GM21515 (cell line): Measurements from ENCODE around the gene RTKN.
A peak's percentile ranks its signal among the peaks of the same experiment; 100 is the strongest.

Source experiments
- ATAC-seq: cut with Tn5 transposase; IDR thresholded peaks from one replicate; pipeline ENCODE4 v1.9.1; 2021; ENCODE audit not compliant: unreplicated experiment

The RTKN gene

DNA sequence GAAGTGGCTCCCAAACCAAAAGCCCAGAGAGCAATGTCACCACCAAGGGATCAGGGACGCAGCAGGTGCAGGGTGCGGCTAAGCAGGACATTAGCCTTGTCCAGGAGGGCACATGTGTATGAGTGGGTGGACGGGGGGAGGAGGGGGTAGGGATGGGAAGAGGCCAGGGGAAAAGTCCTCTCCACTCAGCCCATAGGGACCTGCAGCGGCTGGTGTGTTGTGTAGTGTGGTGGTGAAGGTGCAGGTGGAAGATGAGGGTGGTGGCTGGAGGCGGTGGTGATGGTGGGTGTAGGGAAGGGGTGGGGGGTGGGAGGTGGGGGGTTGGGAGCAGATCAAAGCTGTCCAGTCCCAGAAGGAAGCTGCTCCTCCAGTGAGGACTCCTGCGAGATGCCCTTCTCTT is 24.0 kb downstream of the RTKN start:
- no peak for ATAC-seq

DNA sequence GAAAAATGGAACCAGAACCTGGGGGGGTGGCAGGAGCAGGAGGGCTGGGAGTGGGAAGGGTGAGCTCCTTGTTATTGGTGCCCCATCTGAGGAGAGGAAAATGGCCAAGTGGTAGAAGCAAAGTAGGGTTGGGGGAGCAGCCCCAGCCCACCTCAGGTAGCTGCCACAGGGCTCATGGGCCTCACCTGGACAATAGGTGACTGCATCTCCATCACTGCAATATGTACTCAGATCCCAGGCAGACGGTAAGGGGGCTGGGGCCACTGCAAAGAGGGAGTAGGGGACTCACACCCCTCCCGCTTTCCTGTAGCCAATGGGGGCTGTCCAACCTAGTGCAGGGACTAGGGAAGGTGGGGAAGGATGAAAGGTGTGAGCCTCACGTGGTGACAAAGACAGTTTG is 24.5 kb downstream of the RTKN start:
- no peak for ATAC-seq

DNA sequence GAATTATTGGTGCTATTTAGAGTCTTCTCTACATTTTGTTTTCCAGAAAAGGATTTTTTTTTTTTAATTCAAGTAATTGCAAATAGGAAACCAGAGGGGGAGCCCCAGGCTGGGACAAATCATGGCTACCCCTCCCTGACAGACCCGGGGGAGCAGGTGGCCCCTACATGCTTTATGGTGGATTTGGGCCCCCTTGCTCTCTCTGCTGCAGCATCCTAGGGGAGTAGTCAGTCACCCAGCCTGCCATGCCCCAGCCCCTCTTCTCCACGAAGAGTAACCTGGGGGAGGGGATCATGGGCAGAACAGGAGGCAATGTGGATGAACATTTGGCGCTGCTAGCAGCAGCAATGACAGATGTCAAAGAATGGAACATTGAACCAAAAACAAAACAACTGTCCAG is 25.0 kb downstream of the RTKN start:
- no peak for ATAC-seq

DNA sequence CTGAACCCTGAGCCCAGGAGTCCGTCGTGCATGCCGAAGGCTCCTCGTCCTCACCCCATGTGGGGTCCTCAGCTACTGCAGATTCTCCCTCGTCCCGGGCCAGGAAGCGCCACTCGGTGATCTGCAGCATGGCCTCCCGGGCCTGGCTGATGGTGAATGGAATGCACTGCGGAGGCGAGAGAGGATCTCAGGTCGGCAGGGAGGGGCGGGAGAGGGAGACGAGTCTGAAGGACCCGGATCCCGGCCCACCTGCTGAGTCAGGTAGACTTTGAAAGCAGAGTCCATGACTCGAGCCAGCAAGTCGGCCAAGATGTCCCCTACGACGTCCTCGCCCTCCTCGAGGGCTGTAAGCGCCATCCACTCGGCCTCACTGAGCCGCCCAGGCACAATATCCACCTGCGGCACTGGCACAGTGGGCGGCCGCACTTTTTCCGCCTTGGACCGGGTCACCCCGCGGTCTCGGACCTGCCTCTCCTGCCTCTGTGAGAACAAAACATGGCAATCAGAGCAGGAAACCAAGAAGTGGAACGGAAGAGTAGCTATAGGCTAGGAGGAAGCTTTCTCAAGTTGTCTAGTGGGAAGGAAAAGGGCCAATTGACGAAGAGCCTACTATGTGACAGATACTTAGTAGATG is 25.9 kb downstream of the RTKN start:
- no peak for ATAC-seq

DNA sequence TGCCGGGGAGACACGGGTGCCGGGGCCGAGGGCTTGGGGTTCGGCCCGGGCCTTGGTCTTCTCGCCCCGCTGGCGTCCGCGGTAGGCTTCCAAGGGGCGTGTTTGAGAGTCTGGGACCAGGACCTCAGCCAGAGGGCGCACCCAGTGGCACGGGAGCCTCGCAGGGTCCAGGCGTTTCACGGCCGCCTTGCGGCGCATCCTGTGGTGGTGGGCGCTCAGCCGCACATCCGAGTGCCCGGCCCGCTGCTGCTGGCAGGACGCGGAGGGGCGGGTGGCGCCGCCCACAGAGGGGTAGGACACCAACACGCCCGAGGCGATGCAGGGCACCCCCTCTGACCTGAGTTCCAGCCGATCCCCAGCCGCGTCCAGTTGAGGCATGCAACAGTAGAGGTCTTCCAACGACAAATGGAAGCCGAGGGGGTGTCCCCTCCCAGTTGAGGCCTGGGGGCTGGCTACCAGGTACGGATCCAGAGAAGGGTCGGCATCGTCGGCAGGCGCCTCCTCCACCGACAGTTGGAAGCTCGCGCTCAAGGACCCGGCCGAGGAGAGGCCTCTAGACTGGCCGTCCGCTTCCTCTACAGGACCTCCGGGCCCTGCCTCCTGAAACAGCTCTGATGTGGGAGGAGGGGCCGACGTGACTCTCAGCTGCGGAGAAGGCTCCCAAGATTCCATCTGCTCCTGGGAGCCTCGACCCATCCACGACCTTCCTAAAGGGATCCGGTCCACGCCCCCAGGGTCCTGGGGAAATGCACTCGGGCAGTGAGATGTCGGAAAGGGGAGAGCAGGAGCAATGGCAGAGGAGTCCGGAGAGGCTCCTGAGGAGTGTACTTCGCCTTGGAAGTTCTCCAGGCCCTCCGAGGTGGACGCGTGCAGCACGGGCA is 26.6 kb downstream of the RTKN start:
- no peak for ATAC-seq

DNA sequence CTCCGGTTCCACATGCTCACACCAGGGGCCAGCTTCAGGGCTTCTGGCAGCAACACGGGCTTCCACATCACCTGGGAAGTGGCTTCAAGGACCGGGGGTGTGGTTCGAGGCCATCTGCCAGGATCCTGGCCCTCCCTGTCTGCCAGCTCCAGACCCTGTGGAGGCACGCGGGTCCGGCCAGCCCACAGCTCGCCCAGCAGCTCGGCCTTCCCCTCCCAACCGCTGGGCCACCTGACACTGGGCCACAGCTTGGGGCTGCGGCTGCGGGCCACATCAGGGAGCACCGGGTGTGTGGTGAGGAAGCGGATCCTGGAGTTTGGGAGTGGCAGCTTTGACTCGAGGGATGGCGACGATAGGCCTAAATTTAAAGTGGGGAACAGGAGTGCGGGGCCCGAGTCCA is 27.3 kb downstream of the RTKN start:
- no peak for ATAC-seq

DNA sequence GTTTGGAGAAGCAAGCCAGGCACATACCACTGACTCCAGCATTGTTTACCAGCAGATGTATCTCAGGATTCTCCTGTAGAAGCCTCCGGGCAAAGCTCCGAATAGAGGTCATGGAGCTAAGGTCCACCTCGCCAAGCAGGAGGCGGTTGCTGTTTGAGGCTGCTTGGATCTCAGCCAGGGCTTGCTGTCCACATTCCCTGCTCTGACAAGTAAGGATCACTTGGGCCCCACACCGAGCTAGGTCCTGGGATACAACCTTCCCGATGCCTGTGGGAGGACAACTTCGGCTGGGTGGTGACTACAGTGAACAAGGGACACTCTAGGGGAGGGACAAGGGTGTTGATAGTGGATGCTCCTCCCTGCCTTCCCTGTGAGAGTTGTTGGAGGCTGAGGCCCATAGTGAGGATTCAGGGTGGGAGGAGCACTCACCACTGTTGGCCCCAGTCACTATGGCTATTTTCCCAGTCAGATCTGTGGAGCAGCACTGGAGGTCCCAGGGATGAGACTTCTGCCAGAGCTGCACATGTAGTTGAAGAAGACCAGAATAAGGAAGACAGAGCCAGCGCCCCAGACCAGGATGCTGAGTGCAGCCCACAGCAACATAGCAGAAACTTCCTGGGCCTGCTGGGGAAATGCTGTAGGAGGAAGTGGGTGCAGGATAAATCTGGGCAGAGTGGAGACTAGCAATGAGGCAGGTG is 28.6 kb downstream of the RTKN start:
- no peak for ATAC-seq

DNA sequence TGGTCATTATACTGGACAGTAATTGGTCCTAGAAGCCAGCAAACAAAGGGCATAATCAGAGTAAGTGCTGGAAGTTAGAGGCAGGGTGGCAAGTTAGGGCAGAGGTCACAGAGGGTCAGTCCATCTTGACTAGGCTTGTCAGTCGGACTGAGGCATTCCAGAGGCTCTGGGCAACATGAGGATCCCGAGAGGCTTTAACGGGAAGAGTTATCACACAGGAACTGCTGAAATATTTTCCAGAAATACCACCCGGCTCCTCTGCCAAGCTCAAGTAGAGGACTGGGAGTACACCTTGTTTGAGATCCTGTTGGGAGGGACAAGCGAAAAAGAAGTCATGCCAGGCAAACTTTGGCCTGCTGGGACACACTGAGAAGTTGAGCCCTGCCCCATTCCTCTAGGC is 34.1 kb downstream of the RTKN start:
- ATAC-seq: no peak

DNA sequence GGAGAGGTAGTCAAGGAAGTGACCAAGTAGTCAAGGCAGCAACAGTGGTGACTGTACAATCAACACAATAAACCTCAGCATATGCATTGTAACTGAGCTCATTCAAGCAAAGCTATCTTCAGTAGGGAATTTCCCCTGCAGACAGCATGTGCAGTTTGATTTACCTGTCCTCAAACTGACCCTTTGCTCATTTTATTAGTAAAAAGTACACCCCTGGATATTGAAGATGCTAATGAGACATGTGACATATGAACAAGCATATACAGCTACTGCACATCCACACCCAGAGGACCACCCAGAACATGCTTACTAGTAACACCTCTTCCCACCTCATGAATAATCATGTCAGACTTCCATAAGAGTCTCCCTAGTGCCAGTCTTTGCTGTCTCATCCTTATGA is 35.7 kb downstream of the RTKN start:
- no peak for ATAC-seq

DNA sequence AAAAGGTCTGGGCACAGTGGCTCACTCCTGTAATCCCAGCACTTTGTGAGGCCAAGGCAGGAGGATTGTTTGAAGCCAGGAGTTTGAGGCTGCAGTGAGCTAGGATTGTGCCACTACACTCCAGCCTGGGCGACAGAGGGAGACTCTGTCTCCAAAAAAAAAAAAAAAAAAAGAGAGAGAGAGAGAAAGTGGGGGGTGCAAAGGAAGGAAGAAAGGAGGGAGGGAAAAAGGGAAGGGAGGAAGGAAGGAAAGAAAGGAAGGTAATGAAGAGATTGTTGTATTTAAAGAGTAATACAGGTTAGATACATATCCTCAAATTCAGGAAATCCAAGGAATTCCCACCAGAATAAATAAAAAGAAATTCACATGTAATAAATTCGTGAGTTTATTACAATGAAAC is 39.8 kb downstream of the RTKN start:
- ATAC-seq: no peak

DNA sequence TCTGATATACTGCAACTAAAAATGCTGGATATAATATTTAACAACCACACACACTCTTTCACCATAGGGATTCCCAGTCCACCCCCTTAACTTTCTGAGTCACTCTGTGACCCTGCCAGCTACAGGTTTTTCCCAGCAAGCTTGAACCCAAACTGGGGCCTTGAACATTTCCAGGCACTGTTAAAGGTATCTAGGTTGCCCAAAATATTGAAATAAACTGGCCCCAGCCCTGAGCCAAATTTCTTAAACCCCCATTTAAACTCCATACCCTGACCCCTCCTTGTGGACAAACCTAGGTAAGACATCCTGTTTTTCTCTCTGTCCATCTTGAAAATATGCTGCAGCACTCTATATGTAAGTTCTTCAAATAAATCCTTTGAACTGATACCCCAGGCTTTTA is 42.0 kb downstream of the RTKN start:
- no peak for ATAC-seq

DNA sequence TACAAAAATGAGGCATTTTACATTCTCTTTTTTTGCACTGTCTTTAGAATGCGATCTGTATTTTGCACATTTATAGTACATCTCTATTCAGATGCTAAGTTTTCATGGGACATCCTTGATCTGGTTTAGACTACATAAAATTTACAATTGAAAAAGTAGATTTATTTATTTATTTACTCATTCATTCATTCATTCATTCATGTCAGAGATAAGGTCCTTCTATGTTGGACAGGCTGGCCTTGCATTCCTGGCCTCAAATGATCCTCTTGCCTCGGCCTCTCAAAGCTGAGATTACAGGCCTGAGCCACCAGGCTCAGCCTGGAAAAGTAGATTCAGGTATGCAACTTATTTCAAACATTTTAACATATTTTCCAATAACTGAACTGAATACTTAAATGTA is 45.6 kb downstream of the RTKN start:
- ATAC-seq: no peak

DNA sequence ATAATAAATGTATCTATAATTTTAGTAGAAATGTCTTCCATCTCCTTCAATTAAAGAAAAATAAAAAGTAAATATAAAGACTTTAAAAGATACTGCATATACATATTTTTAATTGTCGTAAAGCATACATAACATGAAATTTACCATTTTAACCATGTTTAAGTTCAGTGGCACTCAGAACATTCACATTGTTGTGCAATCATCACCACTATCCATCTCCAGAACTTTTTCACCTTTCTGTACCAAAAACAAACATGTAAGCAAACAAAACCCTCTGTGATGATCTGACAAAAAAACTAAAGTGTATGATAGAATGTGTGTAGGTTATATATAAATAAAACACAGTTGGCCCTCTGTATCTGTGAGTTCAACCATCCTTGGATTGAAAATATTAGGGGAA is 48.2 kb downstream of the RTKN start:
- no peak for ATAC-seq

DNA sequence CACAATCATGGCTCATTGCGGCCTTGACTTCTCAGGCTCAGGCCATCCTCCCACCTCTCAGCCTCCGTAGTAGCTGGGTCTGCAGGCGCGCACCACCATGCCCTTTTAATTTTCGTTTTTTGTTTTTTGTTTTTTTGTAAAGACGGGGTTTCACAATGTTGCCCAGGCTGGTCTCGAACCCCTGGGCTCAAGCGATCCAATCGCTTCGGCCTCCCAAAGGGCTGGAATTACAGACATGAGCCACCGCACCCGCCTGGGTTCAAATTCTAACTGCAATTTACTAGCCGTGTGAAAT is 49.3 kb downstream of the RTKN start:
- no peak for ATAC-seq

DNA sequence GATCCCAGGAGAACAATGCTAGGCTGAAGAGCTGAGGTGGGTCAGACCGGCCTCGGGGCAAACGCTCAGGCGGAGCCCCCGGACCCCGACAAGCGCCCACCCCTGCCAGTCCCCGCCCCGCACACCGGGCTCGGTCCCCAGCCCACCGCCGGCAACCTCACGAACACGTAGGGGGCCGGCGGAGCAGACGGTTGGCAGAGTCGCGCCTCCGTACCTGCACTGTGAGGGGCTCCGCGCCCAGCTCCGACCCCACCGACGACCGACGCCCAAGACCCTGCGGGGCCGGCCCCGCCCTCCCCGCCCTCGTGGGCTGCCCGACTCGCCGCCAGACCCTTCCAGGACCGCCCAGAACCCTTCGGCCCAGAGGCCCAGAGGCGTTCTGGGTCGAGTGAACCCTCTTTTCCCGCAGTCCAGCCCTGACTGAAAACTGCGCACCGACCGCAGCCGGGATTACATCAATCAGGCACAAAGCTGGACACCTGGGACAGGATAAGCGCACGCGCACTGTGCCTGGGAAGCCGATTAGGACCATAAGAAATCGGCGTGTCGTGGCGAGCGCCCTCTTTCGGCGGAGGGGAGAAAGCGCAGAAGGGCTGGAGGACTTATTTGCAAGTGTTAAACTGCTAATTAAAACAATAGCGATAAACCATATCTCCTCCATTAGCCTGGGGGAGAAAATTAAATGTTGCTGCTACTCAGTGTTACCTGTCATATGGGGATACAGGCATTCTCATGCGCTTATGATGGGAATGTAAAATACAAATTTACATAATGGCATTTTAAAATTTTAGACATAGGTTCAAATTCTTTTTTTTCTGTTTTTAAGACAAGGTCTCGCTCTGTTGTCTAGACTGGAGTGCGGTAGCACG is 49.9 kb downstream of the RTKN start:
- ATAC-seq: peak; percentile 67

DNA sequence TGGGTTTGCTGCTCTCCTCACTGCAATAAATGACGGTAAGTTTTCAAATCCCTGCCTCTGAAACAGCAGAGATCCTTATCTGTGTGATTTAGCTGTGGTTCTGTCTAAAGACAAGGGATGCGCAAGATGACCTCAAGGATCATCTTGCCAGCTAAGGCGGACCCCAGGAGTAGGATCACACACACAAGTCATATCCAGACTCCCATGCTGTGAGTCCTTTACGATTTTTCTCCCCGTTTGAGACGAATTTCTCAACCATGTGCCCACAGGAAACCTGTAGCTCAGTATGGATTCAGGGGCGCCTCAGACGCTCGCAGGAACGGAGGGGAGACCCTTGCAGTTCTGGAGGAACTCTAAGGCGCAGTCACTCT is 50.5 kb downstream of the RTKN start:
- ATAC-seq: peak; percentile 20

DNA sequence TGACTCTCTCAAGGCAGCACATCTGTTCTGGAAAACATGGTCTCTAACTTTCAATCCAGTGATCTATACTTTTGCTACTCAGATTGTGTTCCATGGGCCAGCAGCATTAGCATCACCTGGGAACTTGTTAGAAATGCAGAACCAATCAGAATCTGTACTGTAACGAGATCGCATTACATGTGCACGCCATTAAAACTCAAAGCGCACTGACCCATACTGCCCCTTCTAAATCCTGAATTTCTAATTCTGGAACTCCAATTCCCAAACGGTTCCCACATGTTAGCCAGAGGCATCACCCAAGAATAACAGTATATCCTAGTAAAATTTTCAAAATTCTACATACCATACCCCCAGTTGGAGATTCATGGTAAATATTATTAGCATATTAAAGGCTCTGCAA is 51.1 kb downstream of the RTKN start:
- ATAC-seq: no peak

DNA sequence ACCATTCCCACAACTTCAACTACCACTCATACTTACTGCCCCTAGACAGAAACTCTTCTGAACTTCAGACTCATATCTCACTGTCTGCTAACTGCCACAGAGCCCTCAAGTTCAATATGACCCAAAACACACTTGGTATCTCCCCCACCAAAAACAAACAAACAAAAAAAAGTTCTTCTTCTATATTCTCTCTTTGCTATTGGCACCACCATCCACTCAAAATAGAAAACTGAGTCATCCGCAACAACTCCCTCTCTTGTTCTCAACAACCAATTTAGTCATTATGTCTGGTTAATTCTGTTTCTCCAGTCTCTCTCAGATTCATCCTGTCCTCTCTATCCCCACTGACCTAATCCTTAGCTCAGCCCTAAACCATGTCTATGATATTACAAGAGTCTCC is 54.4 kb downstream of the RTKN start:
- ATAC-seq: no peak

DNA sequence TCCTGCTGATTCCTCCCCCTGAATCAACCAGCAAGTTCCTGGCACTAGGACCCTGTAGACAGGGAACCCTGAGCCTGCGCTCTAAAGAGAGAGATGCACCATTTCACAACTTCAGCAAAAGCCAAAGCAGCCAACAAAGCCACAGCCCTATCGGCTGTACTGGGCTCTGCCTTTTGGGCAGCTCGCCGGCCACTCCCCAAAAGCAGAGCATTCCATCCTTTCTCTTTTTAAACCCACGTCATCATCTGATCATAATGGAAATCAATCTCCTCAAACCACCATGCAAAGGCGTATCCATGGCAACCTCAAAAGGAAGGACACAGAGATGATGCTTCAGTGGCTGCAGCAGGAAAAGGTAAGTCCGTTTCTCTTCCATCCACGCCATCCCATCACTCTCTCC is 56.3 kb downstream of the RTKN start:
- no peak for ATAC-seq

DNA sequence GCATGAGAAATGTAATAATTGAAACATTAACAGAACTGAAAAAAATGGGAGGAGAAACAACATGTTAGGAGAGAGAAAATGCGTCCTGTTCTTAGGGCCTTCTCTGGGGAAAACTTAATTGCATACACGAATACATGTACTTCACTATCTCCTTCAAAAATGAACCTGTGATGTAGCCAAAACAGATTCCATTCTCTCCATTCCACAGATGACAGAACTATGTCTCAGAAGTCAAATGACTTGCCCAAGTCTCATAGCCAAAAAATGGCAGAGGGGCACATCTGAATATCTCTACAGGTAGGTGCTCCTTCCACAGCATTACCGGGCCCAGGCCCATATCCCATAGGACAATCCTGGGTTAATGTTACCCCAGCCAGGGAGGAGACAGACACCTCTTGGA is 57.7 kb downstream of the RTKN start:
- ATAC-seq: no peak

DNA sequence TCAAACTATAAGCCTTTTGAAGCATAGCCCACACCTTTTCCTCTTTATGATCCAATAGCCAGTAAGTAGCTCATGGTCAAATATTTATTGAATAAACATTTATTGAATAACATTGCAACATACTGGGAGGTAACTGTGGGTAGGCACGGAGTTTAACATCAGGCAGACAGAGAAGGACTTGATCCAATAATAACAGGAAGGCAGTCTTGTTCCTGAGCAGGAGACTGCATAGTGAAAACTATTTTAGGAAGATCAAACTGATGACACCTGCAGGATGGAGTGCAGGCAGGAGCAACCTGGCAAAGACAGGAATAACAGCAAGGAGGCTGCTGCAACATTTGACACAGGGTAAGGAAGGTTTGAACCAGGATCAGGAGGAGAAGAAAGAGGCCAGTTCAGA is 58.5 kb downstream of the RTKN start:
- no peak for ATAC-seq

DNA sequence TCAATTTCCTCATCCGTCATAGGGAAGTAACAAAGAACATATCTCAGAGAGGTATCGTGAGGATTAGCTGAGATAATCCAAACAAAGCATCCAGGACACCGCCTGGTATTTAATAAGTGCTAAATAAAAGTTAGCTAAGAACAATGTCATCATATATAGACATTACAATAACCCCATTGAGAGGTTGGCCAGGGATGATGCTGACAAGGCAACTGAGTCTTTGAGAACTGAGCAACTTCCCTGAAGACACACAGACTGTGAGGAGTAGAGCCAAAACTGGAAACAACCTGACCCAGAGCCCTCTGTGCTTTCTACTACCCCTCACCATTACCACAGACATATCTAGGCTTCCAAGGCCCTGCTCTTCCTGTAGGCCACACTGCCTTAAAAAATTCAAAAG is 60.0 kb downstream of the RTKN start:
- ATAC-seq: no peak
